Transverse colon (tissue), 4 donors: Measurements from ENCODE around the gene LHFPL6. TPM values are rescaled to one million over a fixed set of nuclear protein-coding genes. Genes with fewer than 3 reads are reported as not detected.
"Not testable (repeated sequence)": the region's sequence is repeated elsewhere in the genome, so short reads cannot be mapped to it uniquely, and the experiment has no call there.

Experiments
- DNase-seq: peaks from one replicate; pipeline ENCODE4 v3.0.0-alpha.2; 2019
- H3K27ac ChIP-seq, 4 donors: fragments of 200-600 bp; sonication (generic); 2 replicates each; pipeline ENCODE4 v1.5.1; 2016 to 2018; ENCODE audit warnings: inconsistent platforms in 4 of 4
- H3K27me3 ChIP-seq: fragments of 200-600 bp; sonication (generic); 2 replicates; pipeline ENCODE4 v1.5.1; 2017; ENCODE audit warnings: inconsistent platforms
- H3K36me3 ChIP-seq, 4 donors: fragments of 200-600 bp; sonication (generic); 2 replicates each; pipeline ENCODE4 v1.5.1; 2017 to 2019; ENCODE audit warnings: inconsistent platforms in 4 of 4
- H3K4me1 ChIP-seq, 4 donors: fragments of 200-600 bp; sonication (generic); 2 replicates each; pipeline ENCODE4 v1.5.1; 2017 to 2020; ENCODE audit warnings: inconsistent platforms in 4 of 4
- H3K4me3 ChIP-seq, 4 donors: fragments of 200-600 bp; sonication (generic); 1 replicate in 1 of 4; 2 replicates in 3 of 4; pipeline versions ENCODE4 v1.5.1 to v1.6.1; 2017 to 2019; ENCODE audit warnings: inconsistent platforms in 4 of 4
- H3K9me3 ChIP-seq, 2 donors: fragments of 200-600 bp; sonication (generic); 2 replicates each; pipeline ENCODE4 v1.5.1; 2017 to 2019; ENCODE audit warnings: inconsistent platforms in 2 of 2
- EP300 ChIP-seq: sonication (generic); formaldehyde crosslinking; IDR thresholded peaks from one replicate; pipeline ENCODE4 v1.6.1; 2017; ENCODE audit warnings: antibody characterized with exemption, low read depth
- POLR2A ChIP-seq: fragments of 450-650 bp; IDR thresholded peaks from one replicate; pipeline ENCODE4 v1.6.1; 2016; ENCODE audit warnings: antibody characterized with exemption, mild to moderate bottlenecking, moderate library complexity
- POLR2AphosphoS5 ChIP-seq, 3 donors: sonication (generic); formaldehyde crosslinking; IDR thresholded peaks; one replicate each; pipeline ENCODE4 v1.6.1; 2016; ENCODE audit warnings: antibody characterized with exemption in 3 of 3
- WGBS, 2 donors: methylation state at CpG; one replicate each; pipeline ENCODE4 v1.1.5; 2018; ENCODE audit warnings: low coverage in 1 of 2; 5-methylcytosine and 5-hydroxymethylcytosine counted together
- in situ Hi-C, 4 donors: fragments of 200-750 bp; cut with MboI; loops; one replicate each; pipeline versions ENCODE4 v1.15.0 to v1.15.1; 2017; ENCODE audit warnings: low sequenced_read_pairs in 3 of 4, low pct_ligation_motif_present in 1 of 4, low pct_unique_long_range_greater_than_20kb in 1 of 4
- intact Hi-C: fragments of 100-400 bp; cut with DNase I; formaldehyde crosslinking; loops from one replicate; pipeline ENCODE4 v1.15.1; 2023; ENCODE audit warnings: low total_unique reads
- total RNA-seq, 4 donors: library from RNA; depleted of rRNA; stranded (reverse); fragments of >200 nt; gene quantifications; one replicate each; pipeline ENCODE4 v1.1.0, GENCODE V29; 2016
- TF ChIP-seq, protein P1 (sequence below), 5 experiments: fragments of 200-600 bp in 3 of 5; fragments of 450-650 bp in 2 of 5; sonication (generic) in 3 of 5; IDR thresholded peaks; 1 replicate in 2 of 5; 2 replicates in 3 of 5; pipeline ENCODE4 v1.5.1; 2016 to 2017; ENCODE audit warnings: antibody characterized with exemption in 5 of 5, inconsistent platforms in 3 of 5, mild to moderate bottlenecking in 2 of 5, moderate library complexity in 1 of 5

Gene LHFPL6
- total RNA-seq, 4 donors from 2014 or later = 4.2 to 18.6 (median 9.3) TPM

DNA sequence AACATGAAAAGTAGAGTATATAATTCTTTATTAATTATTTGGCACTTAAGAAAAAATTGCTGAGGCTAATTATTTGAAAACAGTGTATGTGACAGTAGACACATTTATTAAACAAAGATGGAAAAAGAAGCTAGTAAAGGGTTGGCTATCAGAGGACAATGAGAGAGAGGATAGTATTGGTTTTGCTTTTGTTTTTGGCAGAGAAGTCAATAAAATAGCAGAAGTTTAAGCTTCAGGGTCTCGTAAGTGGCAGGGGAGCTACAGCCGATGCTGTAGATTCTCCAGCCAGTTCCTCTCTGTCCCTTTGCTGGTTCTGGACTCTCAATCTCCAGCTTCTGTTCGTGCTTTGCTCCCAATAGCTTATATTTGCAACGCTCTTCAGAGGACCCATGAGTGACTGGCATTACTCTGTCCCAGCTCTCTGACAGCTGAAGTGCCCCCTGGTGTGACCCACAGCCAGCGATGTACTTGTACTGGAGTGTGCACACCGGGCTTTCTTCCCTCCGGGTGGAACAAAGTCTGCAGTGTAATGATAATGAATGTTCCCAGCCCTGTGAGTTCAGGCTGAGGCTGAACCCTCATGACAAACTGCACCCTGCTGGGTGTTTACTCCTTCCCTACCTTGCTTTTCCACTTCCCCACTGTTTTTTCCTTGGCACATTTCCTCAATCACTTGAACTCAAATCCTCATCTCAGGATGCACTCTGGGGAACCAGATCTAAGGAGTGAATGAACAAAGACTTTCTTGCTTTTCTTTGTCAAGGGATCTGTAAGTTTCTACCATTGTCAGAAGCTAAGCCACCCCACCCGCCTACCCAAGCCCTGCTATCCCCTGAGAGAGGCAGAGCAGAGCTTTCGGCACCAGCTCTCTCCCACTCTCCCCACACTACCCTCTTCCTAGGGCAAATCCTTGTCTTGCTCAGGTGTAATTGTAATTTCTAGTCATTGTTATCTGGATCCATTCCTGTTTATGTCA lies 254.8 kb downstream of the LHFPL6 start:
- intact Hi-C loops = no loop called here
- DNase-seq = no peak

DNA sequence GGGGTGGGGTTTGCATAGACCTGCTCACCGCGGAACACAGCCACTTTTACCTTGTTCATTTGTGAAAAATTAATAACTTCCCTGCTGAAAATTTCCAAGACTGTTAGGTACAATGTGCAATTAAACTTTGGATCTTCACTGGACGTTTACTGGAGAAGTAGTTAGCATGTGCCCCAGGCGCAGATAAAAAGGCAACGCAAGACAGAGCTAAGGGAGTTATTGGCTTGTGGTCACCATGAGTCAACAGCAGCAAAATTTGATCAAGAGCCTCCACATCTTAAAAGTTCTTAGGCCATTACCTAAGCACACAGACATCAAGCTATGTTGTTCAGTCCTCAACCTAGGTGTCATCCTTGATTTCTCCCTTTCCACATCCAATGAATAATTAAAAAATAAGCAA lies 257.0 kb downstream of the LHFPL6 start:
- in situ Hi-C loops (no loop called here), intact Hi-C loops (no loop called here)
- Histone ChIP-seq H3K27ac (no peak overlapping the region), H3K4me1 (peaks cover 0 to 10% (median 8%) of the 10 kb centered on the region in 4 donors), H3K4me3 (no peak overlapping the region), H3K9me3 (no peaks in the 10 kb centered on the region), H3K36me3 (no peaks in the 10 kb centered on the region), H3K27me3 (no peaks in the 10 kb centered on the region)
- WGBS, 2 donors = 68 to 94% methylated on average over 3 to 5 of the region's 5 CpGs
- no peak for DNase-seq
- TF ChIP-seq POLR2AphosphoS5 (IDR thresholded peaks at IDR 0.05) (no peak), POLR2A (no peak), EP300 (no peak)
- TF ChIP-seq, protein P1, sequence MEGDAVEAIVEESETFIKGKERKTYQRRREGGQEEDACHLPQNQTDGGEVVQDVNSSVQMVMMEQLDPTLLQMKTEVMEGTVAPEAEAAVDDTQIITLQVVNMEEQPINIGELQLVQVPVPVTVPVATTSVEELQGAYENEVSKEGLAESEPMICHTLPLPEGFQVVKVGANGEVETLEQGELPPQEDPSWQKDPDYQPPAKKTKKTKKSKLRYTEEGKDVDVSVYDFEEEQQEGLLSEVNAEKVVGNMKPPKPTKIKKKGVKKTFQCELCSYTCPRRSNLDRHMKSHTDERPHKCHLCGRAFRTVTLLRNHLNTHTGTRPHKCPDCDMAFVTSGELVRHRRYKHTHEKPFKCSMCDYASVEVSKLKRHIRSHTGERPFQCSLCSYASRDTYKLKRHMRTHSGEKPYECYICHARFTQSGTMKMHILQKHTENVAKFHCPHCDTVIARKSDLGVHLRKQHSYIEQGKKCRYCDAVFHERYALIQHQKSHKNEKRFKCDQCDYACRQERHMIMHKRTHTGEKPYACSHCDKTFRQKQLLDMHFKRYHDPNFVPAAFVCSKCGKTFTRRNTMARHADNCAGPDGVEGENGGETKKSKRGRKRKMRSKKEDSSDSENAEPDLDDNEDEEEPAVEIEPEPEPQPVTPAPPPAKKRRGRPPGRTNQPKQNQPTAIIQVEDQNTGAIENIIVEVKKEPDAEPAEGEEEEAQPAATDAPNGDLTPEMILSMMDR (IDR thresholded peaks at IDR 0.05) = no peak

More for the DNA sequence above, 254.8 kb downstream of the LHFPL6 start:
- peaks cover 0 to 10% (median 8%) of the 10 kb centered on the region in 4 donors for H3K4me1 ChIP-seq
- no peak overlapping the region for H3K4me3 ChIP-seq
- H3K27ac ChIP-seq = no peak overlapping the region
- no peaks in the 10 kb centered on the region for H3K9me3 ChIP-seq
- 72 to 89% methylated on average over 2 to 9 of the region's 9 CpGs for WGBS, 2 donors
- in situ Hi-C loops = no loop called here
- no peak for TF ChIP-seq POLR2AphosphoS5 (IDR thresholded peaks at IDR 0.05)
- no peak for TF ChIP-seq POLR2A
- H3K36me3 ChIP-seq = no peaks in the 10 kb centered on the region
- no peaks in the 10 kb centered on the region for H3K27me3 ChIP-seq

DNA sequence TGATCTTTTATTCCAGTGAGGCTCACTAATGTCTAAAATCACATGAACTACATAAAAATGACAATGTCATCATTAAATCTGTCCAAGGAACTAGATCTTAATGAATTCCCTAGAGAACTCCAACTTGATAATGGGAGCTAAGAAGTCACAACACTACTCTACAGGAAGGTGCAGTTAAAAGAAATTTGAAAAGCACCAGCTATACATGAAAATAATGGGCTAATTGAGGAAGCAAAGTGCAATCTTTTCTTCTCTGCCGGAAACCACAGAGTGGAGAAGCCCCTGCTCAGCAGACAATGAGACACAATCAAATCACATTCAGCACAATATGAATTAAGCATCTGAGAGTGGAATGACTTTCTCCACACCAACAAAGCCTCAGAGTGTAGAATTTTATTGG lies 261.7 kb downstream of the LHFPL6 start:
- WGBS, 2 donors = 0 to 33% methylated on average over 1 of the region's 1 CpG
- no peaks in the 10 kb centered on the region for H3K36me3 ChIP-seq
- intact Hi-C loops (no loop called here), in situ Hi-C loops (no loop called here)
- peaks cover 0 to 3% (median 3%) of the 10 kb centered on the region in 4 donors for H3K4me1 ChIP-seq
- no peaks in the 10 kb centered on the region for H3K27me3 ChIP-seq
- TF ChIP-seq EP300 (no peak), POLR2A (no peak), POLR2AphosphoS5 (IDR thresholded peaks at IDR 0.05) (no peak)
- TF ChIP-seq, protein P1 (IDR thresholded peaks at IDR 0.05) = no peak
- no peaks in the 10 kb centered on the region for H3K9me3 ChIP-seq
- no peak overlapping the region for H3K27ac ChIP-seq
- no peak overlapping the region for H3K4me3 ChIP-seq
- DNase-seq = no peak

DNA sequence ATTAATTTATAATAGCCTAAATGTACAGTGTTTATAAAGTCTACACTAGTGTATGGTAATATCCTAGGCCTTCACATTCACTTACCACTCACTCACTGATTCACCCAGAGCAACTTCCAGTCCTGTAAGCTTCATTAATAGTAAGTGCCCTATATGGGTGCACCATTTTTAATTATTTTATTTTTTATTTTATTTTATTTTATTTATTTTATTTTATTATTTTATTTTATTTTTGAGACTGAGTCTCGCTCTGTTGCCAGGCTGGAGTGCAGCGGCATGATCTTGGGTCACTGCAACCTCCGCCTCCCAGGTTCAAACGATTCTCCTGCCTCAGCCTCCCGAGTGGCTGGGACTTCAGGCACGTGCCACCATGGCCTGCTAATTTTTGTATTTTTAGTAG lies 264.9 kb downstream of the LHFPL6 start:
- H3K27me3 ChIP-seq, in situ Hi-C loops, intact Hi-C loops, H3K4me3 ChIP-seq, H3K9me3 ChIP-seq, DNase-seq, H3K36me3 ChIP-seq, H3K27ac ChIP-seq: not testable (repeated sequence)
- WGBS, 2 donors = 94% methylated on average over 6 of the region's 6 CpGs; no CpG with 5 or more reads in 1 of the 2 donors
- peaks cover 0 to 11% (median 6%) of the 10 kb centered on the region in 4 donors for H3K4me1 ChIP-seq

DNA sequence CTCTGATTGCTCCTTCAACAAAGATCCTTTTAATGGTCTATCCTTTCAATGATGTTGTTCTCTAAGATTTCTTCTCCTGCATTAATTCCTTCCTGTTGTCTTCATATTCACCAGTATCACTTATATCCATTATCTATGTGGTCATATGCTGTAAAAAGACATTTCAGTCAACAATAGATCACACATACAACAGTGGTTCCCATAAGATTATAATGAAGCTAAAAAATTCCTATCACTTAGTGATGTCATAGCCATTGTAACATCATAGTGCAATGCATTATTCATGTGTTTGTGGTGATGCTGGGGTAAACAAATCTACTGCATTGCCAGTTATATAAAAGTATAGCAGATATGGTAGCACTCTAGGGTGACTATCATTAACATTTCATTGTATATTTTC lies 266.1 kb downstream of the LHFPL6 start:
- in situ Hi-C loops = no loop called here

More for the DNA sequence above, 266.1 kb downstream of the LHFPL6 start:
- H3K4me1 ChIP-seq = peaks cover 0 to 11% (median 6%) of the 10 kb centered on the region in 4 donors
- TF ChIP-seq EP300 (no peak), POLR2A (no peak), POLR2AphosphoS5 (IDR thresholded peaks at IDR 0.05) (no peak)
- TF ChIP-seq, protein P1 (IDR thresholded peaks at IDR 0.05) = no peak
- intact Hi-C loops = no loop called here
- H3K9me3 ChIP-seq = no peaks in the 10 kb centered on the region
- no peaks in the 10 kb centered on the region for H3K27me3 ChIP-seq
- H3K36me3 ChIP-seq = no peaks in the 10 kb centered on the region
- H3K27ac ChIP-seq = no peak overlapping the region
- H3K4me3 ChIP-seq = no peak overlapping the region
- DNase-seq = no peak
